Stimulated activated CD4-positive, alpha-beta T cell treated with anti-CD3 and anti-CD28 coated beads, TNF-alpha, amount 100 ng/mL, for 1 hour (primary cell): ENCODE measurements around the gene INHBE.
"Not testable (repeated sequence)": the region's sequence is repeated elsewhere in the genome, so short reads cannot be mapped to it uniquely, and the experiment has no call there.

Experiments
- DNase-seq, 3 donors: peaks; one replicate each; pipeline ENCODE4 v3.0.0-alpha.2; 2020; ENCODE audit warnings: low read depth in 3 of 3, low spot score in 1 of 3

Gene INHBE

DNA sequence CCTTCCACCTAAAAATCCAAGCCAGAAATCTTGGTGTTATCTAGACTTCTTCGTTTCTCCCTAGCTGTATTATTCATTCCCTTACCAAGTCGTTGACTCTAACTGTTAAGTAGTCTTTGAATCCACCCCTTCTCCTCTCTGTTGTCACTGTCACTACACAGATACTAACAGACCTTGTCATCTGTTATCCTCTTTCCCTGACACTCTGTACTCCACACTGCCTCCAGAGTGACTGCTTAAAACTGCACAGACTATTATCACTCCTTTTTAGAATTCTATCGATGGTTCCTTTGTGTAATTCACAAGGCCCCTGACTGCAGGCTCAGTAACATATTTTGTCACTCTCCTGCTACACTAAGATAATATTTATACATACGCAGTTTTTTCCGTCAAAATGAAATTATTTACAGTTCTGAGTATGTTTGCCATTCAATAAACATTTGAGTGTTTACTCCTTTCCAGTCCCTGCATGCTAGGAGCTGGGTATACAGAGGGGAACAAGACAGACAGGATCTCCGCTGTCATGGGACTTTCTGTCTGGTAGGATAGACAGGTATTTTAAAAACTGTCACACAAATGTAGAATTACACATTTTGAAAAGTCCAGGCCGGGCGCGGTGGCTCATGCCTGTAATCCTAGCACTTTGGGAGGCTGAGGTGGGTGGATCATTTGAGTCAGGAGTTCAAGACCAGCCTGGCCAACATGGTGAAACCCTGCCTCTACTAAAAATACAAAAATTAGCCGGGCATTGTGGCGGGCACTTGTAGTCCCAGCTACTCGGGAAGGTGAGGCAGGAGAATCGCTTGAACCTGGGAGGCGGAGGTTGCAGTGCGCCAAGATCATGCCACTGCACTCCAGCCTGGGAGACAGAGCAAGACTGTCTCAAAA lies 36.5 kb downstream of the INHBE start:
- no peak for DNase-seq

DNA sequence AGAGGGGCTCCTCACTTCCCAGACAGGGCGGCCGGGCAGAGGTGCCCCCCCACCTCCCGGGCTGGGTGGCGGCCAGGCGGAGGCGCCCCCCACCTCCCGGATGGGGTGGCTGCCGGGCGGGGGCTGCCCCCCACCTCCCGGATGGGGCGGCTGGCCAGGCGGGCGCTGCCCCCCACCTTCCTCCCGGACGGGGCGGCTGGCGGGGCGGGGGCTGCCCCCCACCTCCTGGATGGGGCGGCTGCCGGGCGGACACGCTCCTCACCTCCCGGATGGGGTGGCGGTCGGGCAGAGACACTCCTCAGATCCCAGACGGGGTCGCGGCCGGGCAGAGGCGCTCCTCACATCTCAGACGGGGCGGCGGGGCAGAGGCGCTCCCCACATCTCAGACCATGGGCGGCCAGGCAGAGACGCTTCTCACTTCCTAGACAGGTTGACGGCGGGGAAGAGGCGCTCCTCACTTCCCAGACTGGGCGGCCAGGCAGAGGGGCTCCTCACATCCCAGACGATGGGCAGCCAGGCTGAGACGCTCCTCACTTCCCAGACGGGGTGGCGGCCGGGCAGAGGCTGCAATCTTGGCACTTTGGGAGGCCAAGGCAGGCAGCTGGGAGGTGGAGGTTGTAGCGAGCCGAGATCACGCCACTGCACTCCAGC lies 40.1 kb downstream of the INHBE start:
- not testable (repeated sequence) for DNase-seq

DNA sequence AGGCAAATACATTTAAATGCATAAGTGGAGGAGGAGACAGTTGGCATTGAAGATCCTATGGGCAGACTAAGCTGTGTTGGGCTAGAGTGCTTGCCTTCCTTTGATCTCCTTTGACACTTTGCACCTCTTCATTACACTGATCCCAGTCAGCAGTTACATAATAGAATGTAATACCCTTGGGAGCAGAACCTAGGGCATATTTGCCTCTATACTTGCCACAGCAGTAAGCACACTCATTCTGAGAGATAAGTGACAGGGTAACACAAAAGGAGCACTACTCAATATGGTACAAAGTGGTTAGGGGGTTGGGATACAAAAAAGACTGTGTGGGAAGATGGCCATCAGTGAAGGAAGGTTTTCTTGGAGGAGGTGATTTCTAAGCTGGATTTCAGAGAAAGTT lies 41.7 kb downstream of the INHBE start:
- no peak for DNase-seq

DNA sequence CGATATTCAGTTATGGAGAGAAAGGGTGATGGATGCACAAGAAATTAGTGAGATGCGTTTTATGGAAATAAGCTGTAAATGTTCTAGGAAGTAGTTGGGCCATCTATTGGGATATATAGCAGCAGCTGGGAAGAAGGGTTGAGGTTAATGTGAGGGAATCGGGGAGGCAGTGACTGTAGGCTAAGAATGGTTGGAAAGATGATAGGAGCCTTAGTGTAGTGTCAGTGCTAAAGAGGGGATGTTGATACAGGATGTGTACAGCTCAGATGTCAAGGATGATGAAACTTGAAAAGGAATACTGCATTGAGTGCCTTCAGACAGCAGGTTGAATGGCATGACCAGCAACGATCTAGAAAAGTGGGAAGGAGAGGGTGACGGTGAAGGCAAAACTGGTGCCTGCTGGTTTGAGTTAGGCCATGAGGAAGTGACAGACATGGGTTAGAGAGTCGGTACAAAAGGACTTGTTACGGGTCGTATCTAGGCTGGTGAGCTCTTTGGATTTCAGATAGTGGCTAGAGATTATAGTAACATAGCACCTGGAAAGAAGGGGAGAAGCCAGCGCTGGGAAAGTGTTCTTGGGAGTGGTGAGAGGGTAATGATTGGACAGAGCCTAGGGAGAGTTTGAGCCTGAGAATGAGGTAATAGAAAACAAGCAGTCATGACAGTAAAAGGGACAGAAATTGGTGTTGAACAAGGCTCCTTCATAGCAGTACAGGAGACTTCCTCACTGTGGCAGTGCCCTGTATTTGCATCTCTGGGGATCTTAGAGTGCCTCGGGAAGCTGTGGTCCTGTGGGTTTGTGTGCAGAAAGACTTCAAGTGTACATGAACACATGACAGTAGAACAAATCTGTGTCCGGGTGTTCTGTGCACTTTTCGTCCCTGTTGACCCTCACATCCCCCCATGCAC lies 42.4 kb downstream of the INHBE start:
- no peak for DNase-seq

DNA sequence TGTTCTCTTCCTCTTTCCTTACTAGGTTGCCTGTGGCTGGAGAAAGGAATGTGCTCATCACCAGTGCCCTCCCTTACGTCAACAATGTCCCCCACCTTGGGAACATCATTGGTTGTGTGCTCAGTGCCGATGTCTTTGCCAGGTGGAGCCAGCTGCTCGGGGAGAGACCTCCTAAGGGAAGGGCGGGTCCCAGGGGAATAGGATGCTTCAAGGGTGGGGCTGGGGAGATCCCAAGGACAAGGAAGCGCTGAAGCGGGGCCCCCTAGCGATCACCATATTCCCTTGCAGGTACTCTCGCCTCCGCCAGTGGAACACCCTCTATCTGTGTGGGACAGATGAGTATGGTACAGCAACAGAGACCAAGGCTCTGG lies 43.0 kb downstream of the INHBE start:
- DNase-seq, result no peak

DNA sequence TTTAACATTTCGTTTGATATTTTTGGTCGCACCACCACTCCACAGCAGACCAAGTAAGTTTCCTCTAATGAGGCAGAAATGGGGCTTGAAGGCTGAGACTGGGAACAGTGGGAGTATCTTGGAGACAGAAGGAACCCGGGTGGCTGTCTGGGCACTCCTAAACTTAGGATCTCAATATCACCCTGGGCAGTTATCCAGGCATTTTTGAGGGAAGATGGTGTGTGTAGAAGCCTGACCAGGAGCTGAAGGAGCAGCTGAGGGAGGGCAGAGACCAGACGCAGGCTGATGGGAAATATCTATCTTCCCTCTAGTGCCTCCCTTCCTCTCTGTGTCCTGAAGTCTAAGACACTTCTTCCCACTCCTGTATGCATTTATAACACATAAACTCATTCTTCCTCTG lies 43.5 kb downstream of the INHBE start:
- DNase-seq, result no peak

DNA sequence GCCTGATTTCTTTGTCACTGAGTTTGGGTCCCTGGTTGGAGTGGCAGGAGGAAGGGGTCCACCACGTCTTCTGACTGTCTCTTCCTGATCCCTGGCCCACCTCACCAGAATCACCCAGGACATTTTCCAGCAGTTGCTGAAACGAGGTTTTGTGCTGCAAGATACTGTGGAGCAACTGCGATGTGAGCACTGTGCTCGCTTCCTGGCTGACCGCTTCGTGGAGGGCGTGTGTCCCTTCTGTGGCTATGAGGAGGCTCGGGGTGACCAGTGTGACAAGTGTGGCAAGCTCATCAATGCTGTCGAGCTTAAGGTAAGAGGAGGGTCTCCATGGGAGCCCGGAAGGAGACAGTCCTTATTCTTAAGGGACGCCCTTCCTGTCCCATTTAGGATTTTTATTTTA lies 45.1 kb downstream of the INHBE start:
- DNase-seq, result no peak

DNA sequence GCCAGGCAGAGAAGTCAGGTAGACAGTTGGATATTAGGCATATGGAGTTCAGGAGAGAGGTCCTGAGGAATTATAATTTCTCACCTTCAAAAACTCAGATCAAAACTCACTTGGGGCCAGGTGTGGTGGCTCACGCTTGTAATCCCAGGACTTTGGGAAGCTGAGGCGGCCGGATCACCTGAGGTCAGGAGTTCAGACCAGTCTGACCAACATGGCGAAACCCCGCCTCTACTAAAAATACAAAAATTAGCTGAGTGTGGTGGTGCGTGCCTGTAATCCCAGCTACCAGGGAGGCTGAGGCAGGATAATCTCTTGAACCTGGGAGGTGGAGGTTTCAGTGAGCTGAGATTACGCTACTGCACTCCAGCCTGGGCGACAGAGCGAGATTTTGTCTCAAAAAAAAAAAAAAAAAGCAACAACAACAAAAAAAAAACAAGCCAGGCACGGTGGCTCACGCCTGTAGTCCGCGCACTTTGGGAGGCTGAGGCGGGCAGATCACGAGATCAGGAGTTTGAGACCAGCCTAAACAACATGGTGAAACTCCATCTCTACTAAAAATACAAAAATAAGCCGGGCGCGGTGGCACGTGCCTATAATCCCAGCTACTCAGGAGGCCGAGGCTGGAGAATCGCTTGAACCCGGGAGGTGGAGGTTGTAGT lies 47.3 kb downstream of the INHBE start:
- DNase-seq, result not testable (repeated sequence)

DNA sequence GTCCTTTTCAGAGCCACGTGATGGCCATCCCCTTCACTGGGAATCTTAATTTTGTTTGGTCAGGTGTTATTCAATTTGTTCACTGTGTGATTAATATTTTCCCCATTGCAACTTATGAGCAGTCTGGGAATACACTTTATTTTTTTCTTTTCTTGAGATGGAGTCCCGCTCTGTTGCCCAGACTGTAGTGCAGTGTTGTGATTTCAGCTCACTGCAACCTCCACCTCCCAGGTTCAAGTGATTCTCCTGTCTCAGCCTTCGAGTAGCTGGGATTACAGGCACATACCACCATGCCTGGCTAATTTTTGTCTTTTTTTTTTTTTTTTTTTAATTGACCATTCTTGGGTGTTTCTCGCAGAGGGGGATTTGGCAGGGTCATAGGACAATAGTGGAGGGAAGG lies 51.4 kb downstream of the INHBE start:
- DNase-seq, result not testable (repeated sequence)
